IMR-90 (cell line): ENCODE results near the gene HNRNPL. TPM values are rescaled to one million over a fixed set of nuclear protein-coding genes. Genes with fewer than 3 reads are reported as not detected.
"Not testable (repeated sequence)": the region's sequence is repeated elsewhere in the genome, so short reads cannot be mapped to it uniquely, and the experiment has no call there.

ENCODE experiments used
- ATAC-seq: fragments of 200-7000 bp; cut with Tn5 transposase; 2 replicates; pipeline ENCODE4 v1.9.1; 2020; ENCODE audit warnings: low read depth, mild to moderate bottlenecking, moderate library complexity
- BruUV-seq: library from RNA; stranded (reverse); fragments of 400-500 nt; replicated peaks from 2 replicates; lab custom pipeline; 2021; lab: Mats Ljungman, UMichigan
- CTCF ChIA-PET: fragments of 300-600 bp; formaldehyde crosslinking; extraction: SDS; loops from one replicate; lab custom pipeline; 2021; ENCODE audit warnings: antibody characterized with exemption; lab: Yijun Ruan, JAX
- POLR2A ChIA-PET: fragments of 300-600 bp; sonication (Branson Sonifier 250); formaldehyde crosslinking; loops from one replicate; lab custom pipeline; 2022; ENCODE audit warnings: antibody characterized with exemption; ENCODE audit not compliant: unreplicated experiment; lab: Charles Lee
- DNase-seq: peaks from one replicate; pipeline ENCODE4 v3.0.0; 2013
- H2AFZ ChIP-seq: replicated peaks from 2 replicates; pipeline ENCODE3; 2013; ENCODE audit warnings: low read length, mild to moderate bottlenecking; ENCODE audit not compliant: poor library complexity
- H2AK5ac ChIP-seq: 2 replicates; pipeline ENCODE4 v1.6.1; 2013; ENCODE audit warnings: low read depth, low read length, inconsistent platforms
- H2AK9ac ChIP-seq: replicated peaks from 2 replicates; pipeline ENCODE3; 2013; ENCODE audit warnings: mild to moderate bottlenecking, low read depth, low read length, moderate library complexity; ENCODE audit not compliant: poor library complexity
- H2BK120ac ChIP-seq: 2 replicates; pipeline ENCODE4 v1.6.1; 2013; ENCODE audit warnings: low read depth, low read length, inconsistent platforms
- H2BK15ac ChIP-seq: 3 replicates; pipeline ENCODE4 v1.6.1; 2013; ENCODE audit warnings: low read depth, low read length, inconsistent platforms
- H2BK20ac ChIP-seq: 2 replicates; pipeline ENCODE4 v1.6.1; 2013; ENCODE audit warnings: low read depth, mild to moderate bottlenecking, inconsistent platforms, low read length, moderate library complexity
- H2BK5ac ChIP-seq: 2 replicates; pipeline ENCODE4 v1.6.1; 2013; ENCODE audit warnings: mild to moderate bottlenecking, low read depth, low read length, inconsistent platforms; ENCODE audit not compliant: poor library complexity, severe bottlenecking
- H3K14ac ChIP-seq: replicated peaks from 2 replicates; pipeline ENCODE4 v1.6.1; 2013; ENCODE audit warnings: low read depth, low read length, inconsistent platforms
- H3K18ac ChIP-seq: 2 replicates; pipeline ENCODE4 v1.6.1; 2013; ENCODE audit warnings: low read depth, low read length, control low read depth
- H3K23ac ChIP-seq: 2 replicates; pipeline ENCODE4 v1.6.1; 2013; ENCODE audit warnings: low read depth, low read length, inconsistent platforms
- H3K27ac ChIP-seq: 2 replicates; pipeline ENCODE4 v1.5.1; 2013; ENCODE audit warnings: mild to moderate bottlenecking, control low read depth, low read length; ENCODE audit not compliant: insufficient read depth
- H3K27me3 ChIP-seq: 2 replicates; pipeline ENCODE4 v1.6.1; 2013; ENCODE audit warnings: low read length; ENCODE audit not compliant: control insufficient read depth, insufficient read depth
- H3K36me3 ChIP-seq: 2 replicates; pipeline ENCODE4 v1.6.1; 2013; ENCODE audit warnings: low read length, mixed read lengths; ENCODE audit not compliant: control insufficient read depth, insufficient read depth
- H3K4ac ChIP-seq: 2 replicates; pipeline ENCODE4 v1.6.1; 2013; ENCODE audit warnings: low read depth, low read length, inconsistent platforms
- H3K4me1 ChIP-seq: 2 replicates; pipeline ENCODE4 v1.6.1; 2013; ENCODE audit warnings: low read length, mixed read lengths; ENCODE audit not compliant: control insufficient read depth, insufficient read depth
- H3K4me2 ChIP-seq: 2 replicates; pipeline ENCODE4 v1.6.1; 2013; ENCODE audit warnings: low read depth, mild to moderate bottlenecking, control low read depth, low read length, moderate library complexity
- H3K4me3 ChIP-seq: 2 replicates; pipeline ENCODE4 v1.5.1; 2013; ENCODE audit warnings: low read depth, mild to moderate bottlenecking, control low read depth, low read length, moderate library complexity; ENCODE audit not compliant: insufficient read depth
- H3K56ac ChIP-seq: 2 replicates; pipeline ENCODE4 v1.6.1; 2013; ENCODE audit warnings: low read length, inconsistent platforms; ENCODE audit not compliant: insufficient read depth; ENCODE audit errors: extremely low read depth
- H3K79me1 ChIP-seq, 2 experiments: 2 replicates each; pipeline ENCODE4 v1.6.1; 2013; ENCODE audit warnings: low read length in 2 of 2, inconsistent platforms in 1 of 2, low read depth in 1 of 2
- H3K9ac ChIP-seq: 2 replicates; pipeline ENCODE4 v1.6.1; 2013; ENCODE audit warnings: low read depth, low read length, control low read depth
- H3K9me1 ChIP-seq: 2 replicates; pipeline ENCODE4 v1.6.1; 2013; ENCODE audit warnings: low read length, inconsistent platforms; ENCODE audit not compliant: insufficient read depth
- H3K9me3 ChIP-seq: 2 replicates; pipeline ENCODE4 v1.6.1; 2013; ENCODE audit warnings: low read length; ENCODE audit not compliant: control insufficient read depth, insufficient read depth
- H4K20me1 ChIP-seq: 2 replicates; pipeline ENCODE4 v1.6.1; 2013; ENCODE audit warnings: low read length, inconsistent platforms; ENCODE audit not compliant: insufficient read depth
- H4K5ac ChIP-seq: 2 replicates; pipeline ENCODE4 v1.6.1; 2013; ENCODE audit warnings: mild to moderate bottlenecking, low read depth, low read length, control low read depth
- H4K8ac ChIP-seq, 2 experiments: 2 replicates each; pipeline ENCODE4 v1.6.1; 2013; ENCODE audit warnings: low read depth in 2 of 2, low read length in 2 of 2, control low read depth in 1 of 2, inconsistent platforms in 1 of 2
- H4K91ac ChIP-seq: 2 replicates; pipeline ENCODE4 v1.6.1; 2013; ENCODE audit warnings: low read depth, low read length, inconsistent platforms; ENCODE audit not compliant: insufficient read depth
- WGBS, 2 experiments: methylation state at CpG; one replicate each; pipeline versions ENCODE4 v1.1.5 to v1.1.7; 2013; ENCODE audit warnings: missing lambda C conversion rate in 2 of 2; ENCODE audit not compliant: insufficient read length in 1 of 2; ENCODE audit errors: extremely low coverage in 2 of 2; 5-methylcytosine and 5-hydroxymethylcytosine counted together
- dilution Hi-C: fragments of 300-500 bp; cut with HindIII; formaldehyde crosslinking; loops from one replicate; pipeline ENCODE4 v1.14.3; 2018; ENCODE audit warnings: low sequenced_read_pairs; ENCODE audit not compliant: unreplicated experiment
- in situ Hi-C: fragments of 300-500 bp; cut with MboI; formaldehyde crosslinking; loops from 3 replicates; pipeline ENCODE4 v1.14.3; 2019; ENCODE audit warnings: low sequenced_read_pairs, inconsistent platforms, mixed read lengths
- intact Hi-C: fragments of 100-400 bp; cut with micrococcal nuclease; formaldehyde crosslinking; loops from 2 replicates; pipeline ENCODE4 v1.10.0; 2022
- polyA plus RNA-seq, 3 experiments: library from polyadenylated mRNA; depleted of rRNA; stranded (reverse); fragments of >200 nt; gene quantifications; 2 replicates each; pipeline ENCODE4 v1.2.3, GENCODE V29; 2012; ENCODE audit warnings: low replicate concordance in 1 of 3
- total RNA-seq: library from RNA; depleted of rRNA; stranded (reverse); fragments of >200 nt; gene quantifications from 2 replicates; pipeline ENCODE4 v1.2.3, GENCODE V29; 2012

Gene HNRNPL
- total and polyA plus RNA-seq, 2 of the 4 experiments (the other 2 are of a cell fraction) = 277 to 429 TPM

- intact Hi-C loops, CTCF ChIA-PET: not testable (repeated sequence)
- 90% methylated on average over 2 of the region's 7 CpGs; no CpG with 5 or more reads in 1 of the 2 experiments for WGBS, 2 experiments
Observed at GRCh38 chr19:38825936-38826335, 23.9 kb downstream of the HNRNPL start.

GRCh38 chr19:38821230-38821825, 28.5 kb downstream of the HNRNPL start:
- in situ Hi-C loops, H4K5ac ChIP-seq, dilution Hi-C loops, H3K4me3 ChIP-seq, H3K4me1 ChIP-seq, H3K79me1 ChIP-seq, H2BK20ac ChIP-seq, CTCF ChIA-PET, H3K27me3 ChIP-seq, H2AFZ ChIP-seq, H3K4ac ChIP-seq, BruUV-seq, H3K18ac ChIP-seq, H3K9ac ChIP-seq, H3K9me1 ChIP-seq, H3K14ac ChIP-seq, POLR2A ChIA-PET, H2AK9ac ChIP-seq, H3K56ac ChIP-seq, H3K23ac ChIP-seq, H3K4me2 ChIP-seq, H3K9me3 ChIP-seq, H2BK120ac ChIP-seq, H4K20me1 ChIP-seq, intact Hi-C loops, H4K91ac ChIP-seq, H2BK15ac ChIP-seq, H2AK5ac ChIP-seq, H3K27ac ChIP-seq, DNase-seq, H2BK5ac ChIP-seq, H4K8ac ChIP-seq, ATAC-seq: not testable (repeated sequence)
- WGBS, 2 experiments = 99% methylated on average over 12 of the region's 29 CpGs; no CpG with 5 or more reads in 1 of the 2 experiments
- peaks cover 22% of the 10 kb centered on the region for H3K36me3 ChIP-seq

More at GRCh38 chr19:38825936-38826335, 23.9 kb downstream of the HNRNPL start:
- ATAC-seq, in situ Hi-C loops, H4K91ac ChIP-seq, H3K4me2 ChIP-seq, H4K8ac ChIP-seq, H2BK120ac ChIP-seq, H2BK5ac ChIP-seq, H4K20me1 ChIP-seq, H3K9me3 ChIP-seq, H3K27me3 ChIP-seq, H2BK15ac ChIP-seq, H3K9me1 ChIP-seq, H4K5ac ChIP-seq, POLR2A ChIA-PET, BruUV-seq, H2AK5ac ChIP-seq, H3K4me3 ChIP-seq, H3K9ac ChIP-seq, H3K18ac ChIP-seq, H3K4ac ChIP-seq, H2BK20ac ChIP-seq, H3K23ac ChIP-seq, H2AFZ ChIP-seq, H2AK9ac ChIP-seq, DNase-seq, H3K56ac ChIP-seq, H3K27ac ChIP-seq, dilution Hi-C loops, H3K4me1 ChIP-seq, H3K14ac ChIP-seq: not testable (repeated sequence)
- peaks cover 13% of the 10 kb centered on the region for H3K36me3 ChIP-seq
- H3K79me1 ChIP-seq = peaks cover 0 to 23% of the 10 kb centered on the region in 2 experiments; a peak in 2 of 4 replicates
